Measurements from ENCODE around the gene UBR4. TPM values are rescaled to one million over a fixed set of nuclear protein-coding genes. Genes with fewer than 3 reads are reported as not detected.
A peak's percentile ranks its signal among the peaks of the same experiment; 100 is the strongest.

UBR4 gene
- total RNA-seq, 2 experiments from 2014 or later = 165 to 169 TPM

DNA sequence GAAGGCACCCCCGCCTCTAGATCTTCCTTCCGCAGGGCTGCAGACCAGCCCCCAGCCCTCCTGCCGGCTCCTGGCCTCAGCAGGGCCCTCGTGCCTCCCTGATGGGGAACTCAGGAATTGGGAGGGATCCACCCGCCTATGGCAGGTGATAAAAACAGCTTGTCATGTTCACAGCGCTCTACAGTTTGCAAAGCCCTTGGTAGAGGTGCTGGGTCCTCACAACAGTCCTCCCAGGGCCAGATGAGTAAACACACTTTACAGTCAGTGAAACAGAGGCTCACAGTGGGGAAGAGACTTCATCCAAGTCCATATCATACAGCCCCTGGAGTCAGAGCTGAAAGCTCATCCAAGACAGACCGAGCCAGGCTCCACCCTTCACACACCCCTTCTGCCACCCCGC is 156.6 kb downstream of the UBR4 start:
- no peaks in the 10 kb centered on the region for H3K36me3 Mint-ChIP-seq (ENCODE audit: low read depth)
- no peak for DNase-seq

GRCh38 chr1:19049798-19050197 is 160.3 kb downstream of the UBR4 start:
- intact Hi-C loops (cut with micrococcal nuclease) = no loop called here
- CTCF ChIA-PET = no interaction called here
- no peaks in the 10 kb centered on the region for H3K9me3 Mint-ChIP-seq
- no peak for DNase-seq
- H3K36me3 Mint-ChIP-seq (ENCODE audit: low read depth) = no peaks in the 10 kb centered on the region
- H3K27ac Mint-ChIP-seq = no peak overlapping the region
- H3K4me1 Mint-ChIP-seq (ENCODE audit: low read depth) = peaks cover 2% of the 10 kb centered on the region
- H3K27me3 Mint-ChIP-seq (ENCODE audit: low read depth) = peaks cover 3% of the 10 kb centered on the region
- no peak overlapping the region for H3K4me3 Mint-ChIP-seq

More for the DNA sequence above, 156.6 kb downstream of the UBR4 start:
- Mint-ChIP-seq H3K27me3 (ENCODE audit: low read depth) (peaks cover 17% of the 10 kb centered on the region), H3K9me3 (no peaks in the 10 kb centered on the region), H3K4me1 (ENCODE audit: low read depth) (peaks cover 9% of the 10 kb centered on the region), H3K4me3 (no peak overlapping the region), H3K27ac (no peak overlapping the region)
- intact Hi-C loops (cut with micrococcal nuclease) = no loop called here
- CTCF ChIA-PET = interaction anchor here (1.0 kb wide), 1 partner anchor 10 kb away, joined by 3 read pairs; no protein-coding TSS in a partner anchor

DNA sequence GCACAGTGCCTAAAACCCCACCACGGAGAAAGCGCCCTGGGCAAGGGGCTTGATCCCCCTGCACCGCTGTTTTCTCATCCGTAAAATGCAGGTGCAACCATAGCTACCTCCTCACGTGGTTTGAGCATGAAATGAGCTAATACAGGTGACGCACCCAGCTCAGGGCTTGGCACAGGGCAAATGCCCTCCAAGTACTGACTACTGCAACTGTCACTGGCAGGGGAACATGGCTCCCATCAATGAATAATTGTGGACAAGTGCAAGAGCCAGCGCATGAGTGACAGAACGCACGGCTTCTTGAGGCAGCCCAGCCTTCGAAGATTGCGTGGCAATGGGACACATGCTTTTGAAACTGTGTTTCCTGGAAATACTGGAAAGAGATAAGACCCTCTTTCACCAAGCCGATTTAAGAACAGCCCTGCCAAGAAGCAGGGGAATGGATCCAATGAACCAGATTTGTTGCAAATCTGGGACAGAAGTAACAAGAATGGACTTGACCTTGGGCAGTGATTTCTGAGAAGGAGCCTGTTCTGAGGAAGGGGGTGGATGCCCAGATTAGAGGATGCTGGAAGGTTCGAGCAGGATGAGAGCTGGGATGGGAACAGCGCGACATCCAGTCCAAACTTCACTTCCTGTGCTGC is 160.8 kb downstream of the UBR4 start:
- Mint-ChIP-seq H3K36me3 (ENCODE audit: low read depth) (no peaks in the 10 kb centered on the region), H3K9me3 (no peaks in the 10 kb centered on the region), H3K4me1 (ENCODE audit: low read depth) (no peaks in the 10 kb centered on the region), H3K27me3 (ENCODE audit: low read depth) (peaks cover 3% of the 10 kb centered on the region), H3K4me3 (no peak overlapping the region), H3K27ac (no peak overlapping the region)
- DNase-seq = no peak
- intact Hi-C loops (cut with micrococcal nuclease) = no loop called here
- CTCF ChIA-PET = no interaction called here

DNA sequence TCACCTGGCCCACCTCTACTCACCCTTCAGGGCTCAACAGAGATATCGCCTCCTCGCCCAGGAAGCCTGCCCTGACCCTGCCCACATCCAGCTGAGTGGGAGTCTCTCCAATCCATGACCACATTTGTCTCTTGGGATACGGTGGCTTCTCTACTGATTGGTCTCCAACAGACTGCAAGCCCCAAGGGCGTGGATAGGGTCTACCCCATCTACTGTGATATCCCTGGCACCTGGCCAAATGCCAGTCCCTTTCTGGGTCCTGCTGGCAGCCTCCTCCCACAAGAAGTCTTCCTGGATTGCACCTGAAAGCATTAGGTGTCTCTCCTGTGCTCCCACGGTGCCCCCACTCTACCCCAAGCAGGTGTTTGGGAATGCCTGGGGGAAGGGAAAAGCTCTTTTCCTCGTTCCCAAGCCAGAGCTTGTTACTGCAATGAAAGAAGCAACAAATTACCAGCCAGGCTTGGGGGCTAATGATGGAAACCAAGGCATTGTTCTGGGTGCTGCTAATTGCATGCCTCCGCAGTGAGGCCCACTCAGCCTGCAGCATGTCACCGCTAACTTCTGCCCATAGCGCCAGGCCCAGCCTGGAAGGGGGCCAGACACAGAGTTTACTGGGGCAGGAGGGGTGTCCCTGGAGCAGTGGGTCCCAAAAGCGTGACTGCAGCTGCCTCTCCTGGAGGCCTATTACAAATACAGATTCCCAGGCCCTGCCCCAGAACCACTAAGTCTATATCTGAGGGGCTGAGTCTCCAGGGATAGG is 162.9 kb downstream of the UBR4 start:
- Mint-ChIP-seq H3K27ac (no peak overlapping the region), H3K9me3 (no peaks in the 10 kb centered on the region), H3K4me3 (no peak overlapping the region), H3K27me3 (ENCODE audit: low read depth) (no peaks in the 10 kb centered on the region), H3K4me1 (ENCODE audit: low read depth) (no peaks in the 10 kb centered on the region), H3K36me3 (ENCODE audit: low read depth) (no peaks in the 10 kb centered on the region)
- no peak for DNase-seq
- CTCF ChIA-PET = interaction anchor here (0.6 kb wide), 1 partner anchor 21 kb away, joined by 3 read pairs; no protein-coding TSS in a partner anchor
- intact Hi-C loops (cut with micrococcal nuclease) = no loop called here

GRCh38 chr1:19045898-19046880 is 163.9 kb downstream of the UBR4 start:
- Mint-ChIP-seq H3K27me3 (ENCODE audit: low read depth) (no peaks in the 10 kb centered on the region), H3K36me3 (ENCODE audit: low read depth) (no peaks in the 10 kb centered on the region), H3K4me3 (no peak overlapping the region), H3K4me1 (ENCODE audit: low read depth) (no peaks in the 10 kb centered on the region), H3K27ac (no peak overlapping the region), H3K9me3 (no peaks in the 10 kb centered on the region)
- CTCF ChIA-PET = interaction anchor here (0.6 kb wide), 2 partner anchors 22 to 1325 kb away, joined by 3 read pairs; no protein-coding TSS in a partner anchor
- no peak for DNase-seq
- intact Hi-C loops (cut with micrococcal nuclease) = no loop called here

- no peaks in the 10 kb centered on the region for H3K27me3 Mint-ChIP-seq (ENCODE audit: low read depth)
- no peaks in the 10 kb centered on the region for H3K9me3 Mint-ChIP-seq
- H3K27ac Mint-ChIP-seq = no peak overlapping the region
- no peaks in the 10 kb centered on the region for H3K36me3 Mint-ChIP-seq (ENCODE audit: low read depth)
- CTCF ChIA-PET = no interaction called here
- no peak for DNase-seq
- intact Hi-C loops (cut with micrococcal nuclease) = no loop called here
- no peak overlapping the region for H3K4me3 Mint-ChIP-seq
- H3K4me1 Mint-ChIP-seq (ENCODE audit: low read depth) = no peaks in the 10 kb centered on the region
Observed at GRCh38 chr1:19044975-19045831, 164.9 kb downstream of the UBR4 start.

DNA sequence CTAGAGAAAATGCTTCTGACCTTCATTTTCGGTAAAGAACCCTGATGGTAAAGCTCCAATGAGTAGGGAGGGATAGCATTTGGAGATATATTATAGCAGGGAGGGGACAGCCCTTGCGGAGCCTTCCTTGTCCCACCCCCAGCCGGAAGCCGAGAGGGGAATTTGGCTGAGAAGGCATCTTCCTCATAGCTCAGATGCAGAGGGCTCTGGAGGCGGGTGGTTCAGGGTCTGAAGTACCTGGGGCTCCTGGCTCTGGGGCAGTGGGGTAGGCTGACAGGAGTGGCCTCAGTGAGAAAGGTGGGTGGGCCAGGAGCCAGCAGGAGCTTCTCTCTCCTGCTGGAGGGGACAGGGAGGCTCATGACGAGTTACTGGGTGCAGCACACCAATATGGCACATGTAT is 165.6 kb downstream of the UBR4 start:
- intact Hi-C loops (cut with micrococcal nuclease) = no loop called here
- no peak for DNase-seq
- H3K36me3 Mint-ChIP-seq (ENCODE audit: low read depth) = no peaks in the 10 kb centered on the region
- no peaks in the 10 kb centered on the region for H3K4me1 Mint-ChIP-seq (ENCODE audit: low read depth)
- CTCF ChIA-PET = no interaction called here
- H3K27ac Mint-ChIP-seq = no peak overlapping the region
- H3K4me3 Mint-ChIP-seq = no peak overlapping the region
- H3K27me3 Mint-ChIP-seq (ENCODE audit: low read depth) = no peaks in the 10 kb centered on the region
- no peaks in the 10 kb centered on the region for H3K9me3 Mint-ChIP-seq

DNA sequence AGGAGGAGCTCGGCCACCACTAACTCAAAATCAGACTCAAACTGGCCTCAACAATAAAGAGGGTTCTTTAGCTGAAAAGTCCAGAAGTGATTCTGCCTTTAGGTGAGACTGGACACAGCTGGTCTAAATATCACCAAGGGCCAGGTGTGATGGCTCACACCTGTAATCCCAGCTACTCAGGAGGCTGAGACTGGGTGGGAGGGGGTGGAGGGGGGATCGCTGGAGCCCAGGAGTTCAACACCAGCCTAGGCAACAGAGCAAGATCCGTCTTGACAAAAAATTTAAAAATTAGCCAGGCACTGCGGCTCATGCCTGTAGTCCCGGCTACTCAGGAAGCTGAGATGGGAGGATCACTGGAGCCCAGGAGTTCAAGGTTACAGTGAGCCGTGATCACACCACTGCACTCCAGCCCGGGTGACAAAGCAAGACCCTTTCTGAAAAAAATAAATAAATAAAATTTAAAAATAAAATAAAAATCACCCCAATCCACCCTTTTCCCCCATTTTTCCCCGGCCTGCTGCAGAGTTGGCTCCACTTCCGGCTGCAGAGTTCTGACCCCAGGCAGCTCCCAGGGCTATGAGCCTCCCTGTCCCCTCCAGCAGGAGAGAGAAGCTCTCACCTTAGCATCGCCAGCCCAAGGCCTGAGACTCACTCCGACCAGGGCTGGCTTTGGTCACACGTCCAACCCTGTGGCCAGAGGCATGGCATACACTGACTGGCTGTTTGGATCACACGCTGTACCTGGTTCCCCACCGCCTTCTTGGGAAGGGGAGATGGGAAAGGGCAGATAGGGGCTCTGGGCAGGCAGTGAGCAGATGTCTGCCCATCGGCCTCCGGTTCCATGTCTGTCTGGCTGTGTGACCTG is 166.3 kb downstream of the UBR4 start:
- DNase-seq = peak; percentile 2
- H3K36me3 Mint-ChIP-seq (ENCODE audit: low read depth) = no peaks in the 10 kb centered on the region
- no peaks in the 10 kb centered on the region for H3K4me1 Mint-ChIP-seq (ENCODE audit: low read depth)
- intact Hi-C loops (cut with micrococcal nuclease) = no loop called here
- no peaks in the 10 kb centered on the region for H3K9me3 Mint-ChIP-seq
- CTCF ChIA-PET = interaction anchor here (0.8 to 1.4 kb wide), 3 partner anchors 9 to 160 kb away, joined by 3 read pairs; no protein-coding TSS in a partner anchor
- no peak overlapping the region for H3K4me3 Mint-ChIP-seq
- no peaks in the 10 kb centered on the region for H3K27me3 Mint-ChIP-seq (ENCODE audit: low read depth)
- no peak overlapping the region for H3K27ac Mint-ChIP-seq

DNA sequence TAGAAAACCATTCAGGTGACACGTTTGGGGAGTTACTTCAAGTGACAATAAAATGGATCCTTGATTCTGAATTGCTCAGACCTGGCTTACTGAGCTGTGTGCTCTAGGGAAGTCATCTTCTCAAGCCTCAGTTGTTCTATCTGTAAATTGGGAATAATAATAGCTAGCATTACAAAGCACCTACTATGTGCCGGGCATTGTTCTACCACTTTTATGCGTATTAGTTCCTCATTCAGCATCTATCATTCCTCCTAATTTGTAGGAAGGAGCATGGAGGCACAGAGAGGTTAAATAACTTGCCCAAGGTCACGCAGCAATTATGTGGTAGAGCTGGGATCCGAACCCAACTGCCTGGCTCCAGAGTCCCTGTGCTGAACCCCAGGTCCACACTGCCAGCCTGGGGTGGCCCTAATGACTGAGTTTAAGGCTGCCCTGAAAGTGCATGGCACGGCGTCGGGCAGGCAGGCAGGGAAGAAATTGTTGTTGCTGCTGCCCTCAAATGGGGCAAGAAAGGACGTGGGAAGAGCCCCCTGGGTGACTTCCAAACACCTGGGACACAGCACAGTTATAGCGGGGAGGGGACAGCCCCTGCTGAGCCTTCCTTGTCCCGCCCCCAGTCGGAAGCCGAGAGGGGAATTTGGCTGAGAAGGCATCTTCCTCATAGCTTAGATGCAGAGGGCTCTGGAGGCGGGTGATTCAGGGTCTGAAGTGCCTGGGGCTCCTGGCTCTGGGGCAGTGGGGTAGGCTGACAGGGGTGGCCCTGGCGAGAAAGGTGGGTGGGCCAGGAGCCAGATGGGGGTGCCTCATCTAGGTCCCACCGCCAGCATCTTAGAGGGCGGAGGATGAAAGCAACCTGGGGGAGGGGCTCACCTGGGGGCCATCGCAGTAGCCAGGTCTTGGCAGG is 167.1 kb downstream of the UBR4 start:
- Mint-ChIP-seq H3K9me3 (no peaks in the 10 kb centered on the region), H3K27ac (no peak overlapping the region), H3K36me3 (ENCODE audit: low read depth) (no peaks in the 10 kb centered on the region), H3K27me3 (ENCODE audit: low read depth) (no peaks in the 10 kb centered on the region), H3K4me1 (ENCODE audit: low read depth) (no peaks in the 10 kb centered on the region), H3K4me3 (no peak overlapping the region)
- CTCF ChIA-PET = interaction anchor here (0.8 to 1.4 kb wide), 3 partner anchors 10 to 160 kb away, joined by 3 read pairs; no protein-coding TSS in a partner anchor
- intact Hi-C loops (cut with micrococcal nuclease) = no loop called here
- DNase-seq = peak; percentile 60

GRCh38 chr1:19040010-19040680 is 169.9 kb downstream of the UBR4 start:
- no peak for DNase-seq
- H3K36me3 Mint-ChIP-seq (ENCODE audit: low read depth) = no peaks in the 10 kb centered on the region
- CTCF ChIA-PET = interaction anchor here (0.6 to 1.4 kb wide), 3 partner anchors 103 to 133 kb away, joined by 3 to 5 read pairs (median 4); no protein-coding TSS in a partner anchor
- H3K9me3 Mint-ChIP-seq = no peaks in the 10 kb centered on the region
- H3K27me3 Mint-ChIP-seq (ENCODE audit: low read depth) = no peaks in the 10 kb centered on the region
- intact Hi-C loops (cut with micrococcal nuclease) = no loop called here
- no peaks in the 10 kb centered on the region for H3K4me1 Mint-ChIP-seq (ENCODE audit: low read depth)
- no peak overlapping the region for H3K27ac Mint-ChIP-seq
- no peak overlapping the region for H3K4me3 Mint-ChIP-seq
